HCT116 (cell line): Measurements from ENCODE around the gene RTKN2. TPM values are rescaled to one million over a fixed set of nuclear protein-coding genes. Genes with fewer than 3 reads are reported as not detected.

Experiments used
- ATAC-seq: fragments of 200-7000 bp; cut with Tn5 transposase; 2 replicates; pipeline ENCODE4 v1.9.1; 2020; ENCODE audit warnings: mild to moderate bottlenecking, moderate library complexity
- BruUV-seq: library from RNA; stranded (reverse); fragments of 400-500 nt; replicated peaks from 2 replicates; lab custom pipeline; 2021; lab: Mats Ljungman, UMichigan
- CTCF ChIA-PET: fragments of 300-600 bp; sonication (Branson Sonifier 250); formaldehyde crosslinking; loops from one replicate; lab custom pipeline; 2021; ENCODE audit warnings: antibody characterized with exemption; lab: Charles Lee
- POLR2A ChIA-PET: fragments of 300-600, 350-600 bp; sonication (Branson Sonifier 250); formaldehyde crosslinking; loops from one replicate; lab custom pipeline; 2021; ENCODE audit warnings: antibody characterized with exemption; lab: Charles Lee
- RAD21 ChIA-PET, 2 experiments: fragments of 300-600 bp; sonication (Branson Sonifier 250); formaldehyde crosslinking; loops; one replicate each; lab custom pipeline; 2023; ENCODE audit warnings: low total read pairs in 2 of 2; ENCODE audit not compliant: uncharacterized antibody in 2 of 2, unreplicated experiment in 2 of 2, low non-redundant PET in 1 of 2; lab: Charles Lee
- DNase-seq: peaks from one replicate; pipeline ENCODE4 v3.0.0-alpha.2; 2010; ENCODE audit warnings: low read depth, low spot score
- H2AFZ ChIP-seq: fragments of 200-600 bp; shearing (Covaris generic), sonication (generic); 2 replicates; pipeline ENCODE4 v1.6.1; 2017; ENCODE audit warnings: low read depth, mixed run types, mixed read lengths, antibody characterized with exemption, low read length; ENCODE audit not compliant: poor library complexity, severe bottlenecking
- H3K27ac ChIP-seq: 2 replicates; pipeline ENCODE4 v1.5.1; 2012; ENCODE audit warnings: low read depth, low read length
- H3K27me3 ChIP-seq: fragments of 200-600 bp; sonication (generic); 2 replicates; pipeline ENCODE4 v1.6.1; 2016; ENCODE audit warnings: mixed run types, low read length, mixed read lengths; ENCODE audit not compliant: insufficient read depth
- H3K36me3 ChIP-seq, 2 experiments: fragments of 200-500 bp in 1 of 2; fragments of 200-600 bp in 1 of 2; sonication (Bioruptor generic) in 1 of 2; sonication (generic) in 1 of 2; 2 replicates each; pipeline versions ENCODE4 v1.5.1 to v1.6.1; 2014 to 2016; ENCODE audit warnings: low read length in 2 of 2, inconsistent platforms in 1 of 2, mixed read lengths in 1 of 2, mixed run types in 1 of 2; ENCODE audit not compliant: insufficient read depth in 2 of 2, control insufficient read depth in 1 of 2
- H3K4me1 ChIP-seq, 2 experiments: fragments of 200-600 bp in 1 of 2; sonication (generic) in 1 of 2; 2 replicates each; pipeline versions ENCODE4 v1.5.1 to v1.6.1; 2012 to 2017; ENCODE audit warnings: low read length in 2 of 2, inconsistent platforms in 1 of 2, mild to moderate bottlenecking in 1 of 2, mixed read lengths in 1 of 2, mixed run types in 1 of 2, moderate library complexity in 1 of 2; ENCODE audit not compliant: insufficient read depth in 2 of 2, control insufficient read depth in 1 of 2
- H3K4me2 ChIP-seq: fragments of 200-600 bp; sonication (generic); 2 replicates; pipeline ENCODE4 v1.6.1; 2017; ENCODE audit warnings: mixed run types, low read length, mixed read lengths
- H3K4me3 ChIP-seq, 2 experiments: fragments of 200-600 bp in 1 of 2; sonication (generic) in 1 of 2; replicated peaks in 1 of 2; 2 replicates each; pipeline ENCODE4 v1.5.1; 2011 to 2016; ENCODE audit warnings: low read length in 2 of 2, control low read depth in 1 of 2, low read depth in 1 of 2, mild to moderate bottlenecking in 1 of 2, mixed read lengths in 1 of 2, mixed run types in 1 of 2
- H3K79me2 ChIP-seq: fragments of 200-600 bp; sonication (generic); 2 replicates; pipeline ENCODE4 v1.6.1; 2017; ENCODE audit warnings: mild to moderate bottlenecking, mixed run types, low read length, moderate library complexity, mixed read lengths; ENCODE audit not compliant: insufficient read depth
- H3K9ac ChIP-seq: fragments of 200-600 bp; sonication (generic); 2 replicates; pipeline ENCODE4 v1.6.1; 2016; ENCODE audit warnings: low read length, mixed read lengths
- H3K9me2 ChIP-seq: fragments of 200-600 bp; sonication (generic), shearing (Covaris generic); 2 replicates; pipeline ENCODE4 v1.6.1; 2017; ENCODE audit warnings: mixed run types, mild to moderate bottlenecking, moderate library complexity; ENCODE audit not compliant: insufficient read depth
- H3K9me3 ChIP-seq, 2 experiments: fragments of 200-500 bp in 1 of 2; fragments of 200-600 bp in 1 of 2; sonication (Bioruptor generic) in 1 of 2; sonication (generic) in 1 of 2; 2 replicates each; pipeline ENCODE4 v1.6.1; 2014 to 2017; ENCODE audit warnings: low read length in 2 of 2, mixed read lengths in 2 of 2, inconsistent platforms in 1 of 2, low read depth in 1 of 2, mild to moderate bottlenecking in 1 of 2, mixed run types in 1 of 2, moderate library complexity in 1 of 2; ENCODE audit not compliant: control insufficient read depth in 1 of 2, insufficient read depth in 1 of 2
- H4K20me1 ChIP-seq: fragments of 200-600 bp; sonication (generic), shearing (Covaris generic); 2 replicates; pipeline ENCODE4 v1.6.1; 2017; ENCODE audit warnings: mixed run types, mild to moderate bottlenecking, moderate library complexity; ENCODE audit not compliant: insufficient read depth
- ATF3 ChIP-seq: IDR thresholded peaks from 2 replicates; pipeline ENCODE4 v1.6.1; 2012
- CBX3 ChIP-seq: IDR thresholded peaks from 2 replicates; pipeline ENCODE4 v1.6.1; 2012; ENCODE audit warnings: low read depth
- CTCF ChIP-seq, 3 experiments: fragments of 200-600 bp in 1 of 3; sonication (generic) in 1 of 3; IDR thresholded peaks in 2 of 3; conservative IDR thresholded peaks in 1 of 3; 2 replicates each; pipeline ENCODE4 v1.5.1; 2012 to 2017; ENCODE audit warnings: low read depth in 2 of 3, low read length in 2 of 3, antibody characterized with exemption in 1 of 3, borderline replicate concordance in 1 of 3, control low read depth in 1 of 3, mild to moderate bottlenecking in 1 of 3, mixed read lengths in 1 of 3, mixed run types in 1 of 3, moderate library complexity in 1 of 3; ENCODE audit not compliant: insufficient read depth in 1 of 3
- EGR1 ChIP-seq: IDR thresholded peaks from 2 replicates; pipeline ENCODE4 v1.6.1; 2012; ENCODE audit warnings: low read depth
- EZH2 ChIP-seq: fragments of 200-600 bp; sonication (generic); IDR thresholded peaks from 2 replicates; pipeline ENCODE4 v1.6.1; 2017; ENCODE audit warnings: antibody characterized with exemption, mixed run types
- EZH2phosphoT487 ChIP-seq: fragments of 200-600 bp; IDR thresholded peaks from 2 replicates; pipeline ENCODE4 v1.6.1; 2018; ENCODE audit warnings: antibody characterized with exemption, borderline replicate concordance
- FOSL1 ChIP-seq: IDR thresholded peaks from 2 replicates; pipeline ENCODE4 v1.6.1; 2012; ENCODE audit warnings: low read depth
- JUND ChIP-seq: IDR thresholded peaks from 2 replicates; pipeline ENCODE4 v1.6.1; 2012
- MAX ChIP-seq: IDR thresholded peaks from 2 replicates; pipeline ENCODE4 v1.6.1; 2012
- POLR2A ChIP-seq: IDR thresholded peaks from 2 replicates; pipeline ENCODE4 v1.7.0; 2011; ENCODE audit warnings: borderline replicate concordance; ENCODE audit not compliant: insufficient read depth, insufficient read length; ENCODE audit errors: extremely low read depth
- POLR2AphosphoS5 ChIP-seq: IDR thresholded peaks from 2 replicates; pipeline ENCODE4 v1.6.1; 2011; ENCODE audit warnings: mild to moderate bottlenecking, low read depth, low read length, moderate library complexity
- REST ChIP-seq: IDR thresholded peaks from 2 replicates; pipeline ENCODE4 v1.6.1; 2012; ENCODE audit warnings: low read depth
- SP1 ChIP-seq: IDR thresholded peaks from 2 replicates; pipeline ENCODE4 v1.6.1; 2012; ENCODE audit warnings: low read depth
- SRF ChIP-seq: IDR thresholded peaks from 2 replicates; pipeline ENCODE4 v1.6.1; 2012; ENCODE audit warnings: low read depth
- TCF7L2 ChIP-seq: IDR thresholded peaks from 2 replicates; pipeline ENCODE4 v1.7.0; 2011; ENCODE audit warnings: borderline replicate concordance, inconsistent platforms; ENCODE audit not compliant: insufficient read depth, insufficient read length; ENCODE audit errors: extremely low read depth
- ZFX ChIP-seq: fragments of 450-650 bp; IDR thresholded peaks from 2 replicates; pipeline ENCODE4 v1.6.1; 2017
- ZNF274 ChIP-seq: fragments of 200-500 bp; sonication (Bioruptor generic); IDR thresholded peaks from 2 replicates; pipeline ENCODE4 v1.6.1; 2014; ENCODE audit warnings: mild to moderate bottlenecking, low read depth, low read length, inconsistent platforms
- intact Hi-C: fragments of 100-400 bp; cut with micrococcal nuclease; formaldehyde crosslinking; loops from 2 replicates; pipeline ENCODE4 v1.10.0; 2022
- total RNA-seq: library from RNA; stranded (reverse); gene quantifications from one replicate; pipeline ENCODE4 v1.2.1, GENCODE V29; 2021; ENCODE audit not compliant: unreplicated experiment

Gene RTKN2
- total RNA-seq, 1 experiment from 2014 or later, result 7.9 TPM

GRCh38 chr10:62175251-62175650 lies 93.4 kb downstream of the RTKN2 start:
- H3K9ac ChIP-seq, result no peak overlapping the region
- no peak overlapping the region for H3K4me3 ChIP-seq
- H3K27ac ChIP-seq, result no peak overlapping the region
- DNase-seq (no peak), ATAC-seq (no peak)
- no peaks in the 10 kb centered on the region for H3K79me2 ChIP-seq
- H3K27me3 ChIP-seq, result no peaks in the 10 kb centered on the region
- RAD21 ChIA-PET, result no interaction called here
- TF ChIP-seq FOSL1, result no peak
- no peak for TF ChIP-seq EGR1
- TF ChIP-seq ZFX, result no peak
- TF ChIP-seq EZH2phosphoT487, result no peak
- no peak for TF ChIP-seq SP1
- TF ChIP-seq MAX, result no peak
- TF ChIP-seq SRF, result no peak
- no peak for TF ChIP-seq ATF3
- TF ChIP-seq ZNF274, result no peak
- TF ChIP-seq TCF7L2, result no peak
- no peak for TF ChIP-seq CBX3
- no peak for TF ChIP-seq POLR2AphosphoS5
- no peak for TF ChIP-seq JUND
- TF ChIP-seq POLR2A, result no peak
- TF ChIP-seq CTCF (IDR thresholded peaks at IDR 0.05 in 2 of 3, conservative IDR thresholded peaks at IDR 0.05 in 1 of 3; ENCODE audit: borderline replicate concordance in 1 of 3, insufficient read depth in 1 of 3, low read depth in 2 of 3, low read length in 2 of 3), result no peak
- no peak for TF ChIP-seq EZH2
- TF ChIP-seq REST, result no peak
- BruUV-seq, result no TSS peak
- CTCF ChIA-PET, result no interaction called here
- H3K36me3 ChIP-seq, result no peaks in the 10 kb centered on the region
- POLR2A ChIA-PET, result no interaction called here
- H4K20me1 ChIP-seq, result no peaks in the 10 kb centered on the region
- no peaks in the 10 kb centered on the region for H3K9me2 ChIP-seq
- H3K9me3 ChIP-seq, result no peaks in the 10 kb centered on the region
- intact Hi-C loops, result no loop called here
- H3K4me1 ChIP-seq, result no peaks in the 10 kb centered on the region
- no peak overlapping the region for H3K4me2 ChIP-seq
- H2AFZ ChIP-seq, result no peak overlapping the region
